GM19324 (cell line): ENCODE data around the gene FXYD2.

Experiments used
- ATAC-seq: cut with Tn5 transposase; IDR thresholded peaks from one replicate; pipeline ENCODE4 v1.9.1; 2021; ENCODE audit warnings: mild to moderate bottlenecking, moderate library complexity; ENCODE audit not compliant: unreplicated experiment, low FRiP score

Gene FXYD2

DNA sequence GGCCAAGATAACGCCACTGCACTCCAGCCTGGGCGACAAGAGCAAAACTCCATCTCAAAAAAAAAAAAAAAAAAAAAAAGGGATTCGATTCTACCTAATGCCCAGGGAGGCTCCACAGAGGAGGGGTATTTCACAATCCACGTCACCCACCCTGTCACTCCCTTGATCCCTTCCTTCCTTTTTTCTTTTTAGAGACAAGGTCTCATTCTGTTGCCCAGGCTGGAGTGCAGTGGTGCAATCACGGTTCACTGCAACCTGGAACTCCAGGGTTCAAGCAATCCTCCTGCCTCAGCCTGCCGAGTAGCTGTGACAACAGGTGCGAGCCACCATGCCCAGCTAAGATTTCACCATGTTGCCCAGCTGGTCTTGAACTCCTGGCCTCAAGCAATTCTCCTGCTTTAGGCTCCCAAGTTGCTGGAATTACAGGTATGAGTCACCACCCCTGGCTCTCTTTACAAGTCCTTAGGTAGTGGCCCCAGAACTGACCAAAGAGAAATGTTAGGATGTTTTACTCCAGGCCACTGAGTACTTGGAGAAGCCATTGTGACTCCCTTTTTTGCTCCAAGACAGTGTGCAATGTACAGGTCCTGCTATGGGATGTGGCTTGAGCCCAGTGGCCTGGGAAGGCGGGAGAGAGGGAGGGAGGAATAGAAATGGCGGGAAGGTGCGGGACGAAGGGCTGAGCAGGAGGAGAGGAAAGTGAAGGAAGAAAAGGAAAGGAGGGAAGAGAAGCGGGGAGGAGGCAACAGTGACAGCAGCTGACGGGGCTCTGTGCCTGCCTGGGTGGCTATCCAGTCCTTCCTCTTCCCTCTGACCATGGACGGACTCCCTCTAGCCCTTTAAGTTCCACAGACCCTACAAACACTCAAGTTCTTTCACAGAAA lies 11.8 kb upstream of the FXYD2 start:
- ATAC-seq = no peak

DNA sequence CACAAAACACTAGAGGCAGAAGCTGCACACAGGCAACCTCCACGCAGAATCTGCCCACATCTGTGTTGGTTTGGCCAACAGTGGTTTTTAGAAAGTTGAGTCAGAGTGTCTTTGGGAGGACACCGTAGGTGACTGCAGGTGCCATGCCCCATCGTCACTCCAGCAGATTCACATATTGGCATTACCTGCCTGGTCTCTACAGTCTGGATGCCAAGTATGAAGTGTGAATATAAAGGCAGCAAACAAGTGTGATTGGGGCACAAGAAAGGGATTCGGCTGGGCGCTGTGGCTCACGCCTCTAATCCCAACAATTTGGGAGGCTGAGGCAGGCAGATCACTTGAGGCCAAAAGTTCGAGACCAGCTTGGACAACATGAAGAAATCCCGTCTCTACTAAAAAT lies 11.0 kb upstream of the FXYD2 start:
- ATAC-seq = no peak

- ATAC-seq = no peak
Measured at GRCh38 chr11:117834838-117835443, 10.4 kb upstream of the FXYD2 start.

DNA sequence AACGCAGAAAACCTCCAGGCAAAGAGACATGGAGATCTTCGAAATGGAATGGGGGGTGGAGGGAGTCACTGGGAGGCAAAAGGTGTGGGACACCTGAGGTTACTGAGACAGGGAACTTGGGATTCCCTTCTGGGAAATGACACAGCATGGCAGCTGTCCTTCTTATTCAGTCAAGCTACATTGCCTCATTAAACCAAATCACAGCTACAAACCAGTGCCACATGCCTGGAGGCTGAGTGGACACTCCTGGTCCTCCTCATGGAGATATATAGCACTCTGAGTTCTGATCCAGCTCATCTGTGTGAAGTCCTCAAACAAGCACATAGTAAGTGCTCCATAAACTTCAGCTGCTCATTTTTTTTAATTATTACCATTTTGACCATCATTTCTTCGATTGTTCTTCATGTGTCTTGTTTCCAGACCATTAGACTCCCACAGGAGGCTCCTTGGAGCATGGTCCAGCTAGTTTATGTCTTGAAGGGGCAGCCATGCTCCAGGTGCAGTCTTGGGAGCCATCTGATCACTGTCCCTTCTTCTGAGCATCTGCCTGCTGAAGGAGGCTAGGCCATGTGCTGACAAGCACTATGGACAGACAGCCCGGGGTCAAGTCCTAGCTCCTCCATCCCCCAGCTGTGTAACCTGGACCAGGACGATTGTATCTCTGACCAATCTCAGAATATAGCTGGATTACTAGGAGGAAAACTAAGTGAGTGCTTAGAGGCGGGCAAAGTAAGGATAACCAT lies 9.7 kb upstream of the FXYD2 start:
- no peak for ATAC-seq

- ATAC-seq = no peak
Measured at GRCh38 chr11:117833401-117833891, 8.9 kb upstream of the FXYD2 start.

DNA sequence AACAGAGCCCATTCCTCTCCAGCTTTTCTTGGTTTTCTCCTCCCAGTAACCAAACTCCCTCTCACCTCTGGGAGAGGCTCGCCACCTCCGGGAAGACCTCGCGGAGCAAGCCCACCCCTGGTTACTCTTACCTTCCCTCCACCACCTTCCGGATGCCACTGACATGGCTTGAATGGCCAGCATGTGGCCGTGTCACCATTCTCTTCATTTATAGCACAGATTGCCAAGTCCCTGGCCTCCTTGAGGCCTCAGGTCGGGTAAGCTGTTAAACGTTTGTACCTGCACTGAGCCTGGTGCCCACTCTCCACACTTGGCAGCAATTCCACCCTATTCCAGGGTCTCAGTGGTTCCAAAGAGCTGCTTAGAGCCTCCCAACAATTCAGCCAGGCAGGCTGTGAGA lies 8.0 kb upstream of the FXYD2 start:
- no peak for ATAC-seq

DNA sequence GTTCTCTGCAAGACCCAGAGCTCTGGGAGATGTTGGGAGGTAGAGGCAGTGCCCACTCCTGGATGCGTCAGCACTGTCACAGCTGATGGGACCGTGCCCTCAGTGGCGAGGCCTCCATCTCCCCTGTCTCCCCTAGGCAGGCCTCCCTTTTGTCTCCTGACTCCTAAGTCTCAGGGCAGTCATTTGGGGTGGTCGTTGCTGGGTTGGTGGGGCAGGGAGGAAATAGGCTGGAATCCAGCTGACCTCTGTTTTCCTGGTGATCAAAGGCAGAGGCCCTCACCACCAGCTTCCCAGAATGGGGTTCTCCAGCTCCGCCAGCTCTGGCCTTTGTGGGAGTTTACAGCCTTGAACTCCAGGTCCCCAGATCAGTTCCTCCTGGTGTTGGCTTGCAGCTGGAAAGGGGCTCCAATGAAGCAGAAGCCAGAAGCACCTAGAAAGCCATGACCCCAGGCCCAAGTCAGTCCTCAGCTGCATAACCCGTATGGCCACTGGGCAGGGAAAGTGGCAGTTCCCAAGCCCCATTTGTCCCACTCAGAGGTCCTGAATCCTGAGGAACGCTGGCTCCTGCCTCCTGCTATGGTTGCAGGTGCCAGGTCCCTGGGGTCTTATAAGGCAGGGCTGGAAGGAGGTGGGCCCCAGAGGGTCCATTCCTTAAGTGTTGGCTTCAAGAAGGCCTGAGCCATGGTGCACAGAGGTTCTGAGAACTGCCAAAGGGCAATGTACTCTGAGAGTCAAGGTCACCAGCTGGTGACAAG lies 7.3 kb upstream of the FXYD2 start:
- no peak for ATAC-seq

DNA sequence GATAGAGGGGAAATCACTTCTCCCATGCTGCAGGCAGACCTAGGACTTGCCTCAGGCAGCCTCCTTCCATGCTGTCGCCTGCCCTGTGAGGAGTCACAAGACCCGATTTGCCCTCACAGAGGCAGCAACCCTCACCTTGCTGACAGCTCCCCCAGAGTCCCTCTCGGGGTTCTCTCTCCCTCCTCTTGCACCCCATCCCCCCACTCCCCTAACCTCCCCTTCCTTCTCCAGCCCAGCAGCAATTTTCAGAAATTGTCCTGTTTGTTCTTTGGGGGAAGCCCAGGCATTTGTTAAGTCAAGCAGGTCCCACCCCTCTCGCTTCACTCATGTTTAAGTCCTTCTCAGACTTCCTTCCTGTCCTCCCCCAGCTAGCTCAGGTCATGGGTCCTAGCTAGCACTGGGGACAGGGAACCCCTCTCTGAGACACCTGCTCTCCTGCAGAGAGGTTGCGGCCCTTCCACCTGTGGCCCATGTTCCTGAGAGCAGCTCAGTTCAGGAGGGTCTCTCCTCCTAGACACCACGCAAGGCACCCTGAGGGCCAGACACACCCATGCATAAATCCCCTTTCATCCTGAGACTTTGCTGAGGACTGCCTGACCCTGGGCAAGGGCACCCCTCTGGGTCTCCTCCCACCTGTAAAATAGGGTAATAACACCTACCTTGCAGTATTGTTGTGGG lies 6.3 kb upstream of the FXYD2 start:
- no peak for ATAC-seq

DNA sequence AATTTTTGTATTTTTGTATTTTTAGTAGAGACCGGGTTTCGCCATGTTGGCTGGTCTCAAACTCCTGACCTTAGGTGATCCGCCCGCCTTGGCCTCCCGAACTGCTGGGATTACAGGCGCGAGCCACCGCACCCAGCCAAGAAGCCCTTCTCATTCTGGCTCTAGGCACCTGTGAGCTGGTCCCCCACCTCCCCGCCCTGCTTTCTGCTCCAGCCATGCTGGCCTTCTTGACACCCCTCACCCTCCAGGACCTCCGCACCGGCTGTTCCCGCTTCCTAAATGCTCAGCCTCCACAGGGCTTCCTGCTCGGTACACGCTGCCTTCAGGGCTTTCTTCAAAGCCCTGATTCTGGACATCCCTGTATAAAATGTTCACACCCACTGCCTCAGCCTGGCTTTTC lies 5.5 kb upstream of the FXYD2 start:
- ATAC-seq = no peak

- no peak for ATAC-seq
Measured at GRCh38 chr11:117829369-117829725, 4.8 kb upstream of the FXYD2 start.

- ATAC-seq = peak; percentile 28
Measured at GRCh38 chr11:117828611-117829368, 4.2 kb upstream of the FXYD2 start.

GRCh38 chr11:117827521-117828511 lies 3.3 kb upstream of the FXYD2 start:
- no peak for ATAC-seq

DNA sequence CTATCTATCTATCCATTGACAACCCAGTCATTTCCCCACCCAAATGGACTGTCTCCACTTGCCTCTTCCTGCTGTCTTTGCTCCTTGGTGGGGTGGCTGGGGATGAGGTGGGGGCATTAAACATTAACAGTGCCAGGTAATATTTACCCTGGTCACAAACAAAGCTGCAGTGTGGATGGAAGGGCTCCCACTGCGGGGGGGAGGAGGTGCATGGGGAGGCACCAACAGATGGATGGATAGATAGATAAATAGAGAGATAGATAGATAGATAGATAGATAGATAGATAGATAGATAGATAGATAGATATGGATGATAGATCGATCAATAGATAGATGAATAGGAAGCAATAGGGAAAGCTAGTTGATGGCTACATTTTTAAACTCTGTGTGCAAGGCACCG lies 2.3 kb upstream of the FXYD2 start:
- ATAC-seq = no peak

DNA sequence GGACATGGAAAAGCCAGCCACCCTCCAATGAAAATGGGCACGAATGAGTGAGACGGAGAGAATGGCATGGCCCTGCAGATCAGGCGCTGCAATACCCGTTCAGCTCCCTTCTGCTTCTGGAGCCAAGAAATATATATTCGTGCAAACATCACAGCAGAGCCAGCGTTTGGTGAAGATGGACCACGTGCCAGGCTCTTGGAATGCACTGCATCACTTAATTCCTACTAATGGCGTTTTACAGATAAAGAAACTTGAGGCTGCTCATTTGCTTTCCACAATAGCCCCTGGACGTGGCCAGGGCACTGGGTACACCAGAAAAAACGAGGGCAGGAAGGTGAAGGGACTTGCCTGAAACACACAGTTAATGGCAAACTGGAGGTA lies 1.6 kb upstream of the FXYD2 start:
- ATAC-seq = no peak

GRCh38 chr11:117825538-117826189 lies 1.1 kb upstream of the FXYD2 start:
- no peak for ATAC-seq

GRCh38 chr11:117823946-117824420 lies 561 bp downstream of the FXYD2 start:
- no peak for ATAC-seq

GRCh38 chr11:117823294-117823945 lies 1.1 kb downstream of the FXYD2 start:
- ATAC-seq = no peak
